A549 (cell line): Measurements from ENCODE around the gene PRDM11.

Experiments
- FOSB ChIP-seq: fragments of 250-450 bp; sonication (Bioruptor Pico); IDR thresholded peaks from 2 replicates; pipeline ENCODE4 v1.5.0; 2020; ENCODE audit warnings: mild to moderate bottlenecking, moderate library complexity
- FOXS1 ChIP-seq: fragments of 250-450 bp; sonication (Bioruptor Pico); IDR thresholded peaks from 2 replicates; pipeline ENCODE4 v1.5.0; 2020; ENCODE audit warnings: mild to moderate bottlenecking, moderate library complexity
- KDM1A ChIP-seq: fragments of 200-600 bp; sonication (generic); IDR thresholded peaks from 2 replicates; pipeline ENCODE4 v1.6.1; 2016; ENCODE audit warnings: low read depth, mild to moderate bottlenecking
- MAX ChIP-seq: IDR thresholded peaks from 2 replicates; pipeline ENCODE4 v1.6.1; 2012
- MAZ ChIP-seq: fragments of 150-350 bp; IDR thresholded peaks from 2 replicates; pipeline ENCODE4 v1.6.1; 2014; ENCODE audit warnings: antibody characterized with exemption, low read depth, low read length, borderline replicate concordance
- MYC ChIP-seq: IDR thresholded peaks from 2 replicates; pipeline ENCODE4 v1.6.1; 2012; ENCODE audit warnings: mild to moderate bottlenecking, inconsistent platforms, low read length, improper control_type of control experiment, borderline replicate concordance
- PBX3 ChIP-seq: IDR thresholded peaks from 2 replicates; pipeline ENCODE4 v1.6.1; 2012
- POLR2A ChIP-seq: IDR thresholded peaks from 2 replicates; pipeline ENCODE4 v1.6.1; 2012; ENCODE audit warnings: mild to moderate bottlenecking, low read length
- RARB ChIP-seq: fragments of 250-450 bp; sonication (Bioruptor Pico); IDR thresholded peaks from 2 replicates; pipeline ENCODE4 v1.8.0; 2021; ENCODE audit warnings: mild to moderate bottlenecking, moderate library complexity
- RFX5 ChIP-seq: fragments of 450-650 bp; IDR thresholded peaks from 2 replicates; pipeline ENCODE4 v1.7.1; 2014; ENCODE audit warnings: antibody characterized with exemption, mild to moderate bottlenecking, moderate library complexity
- SREBF2 ChIP-seq: fragments of 450-650 bp; IDR thresholded peaks from 2 replicates; pipeline ENCODE4 v1.6.1; 2014; ENCODE audit warnings: mild to moderate bottlenecking, moderate library complexity
- TF ChIP-seq, protein P1 (sequence below): fragments of >200 bp; sonication (Bioruptor Twin); formaldehyde crosslinking; IDR thresholded peaks from 3 replicates; pipeline ENCODE4 v1.5.1; 2016

GRCh38 chr11:45163956-45164575 is 17.6 kb downstream of the PRDM11 start:
- no peak for TF ChIP-seq PBX3
- TF ChIP-seq KDM1A = no peak
- TF ChIP-seq, protein P1, sequence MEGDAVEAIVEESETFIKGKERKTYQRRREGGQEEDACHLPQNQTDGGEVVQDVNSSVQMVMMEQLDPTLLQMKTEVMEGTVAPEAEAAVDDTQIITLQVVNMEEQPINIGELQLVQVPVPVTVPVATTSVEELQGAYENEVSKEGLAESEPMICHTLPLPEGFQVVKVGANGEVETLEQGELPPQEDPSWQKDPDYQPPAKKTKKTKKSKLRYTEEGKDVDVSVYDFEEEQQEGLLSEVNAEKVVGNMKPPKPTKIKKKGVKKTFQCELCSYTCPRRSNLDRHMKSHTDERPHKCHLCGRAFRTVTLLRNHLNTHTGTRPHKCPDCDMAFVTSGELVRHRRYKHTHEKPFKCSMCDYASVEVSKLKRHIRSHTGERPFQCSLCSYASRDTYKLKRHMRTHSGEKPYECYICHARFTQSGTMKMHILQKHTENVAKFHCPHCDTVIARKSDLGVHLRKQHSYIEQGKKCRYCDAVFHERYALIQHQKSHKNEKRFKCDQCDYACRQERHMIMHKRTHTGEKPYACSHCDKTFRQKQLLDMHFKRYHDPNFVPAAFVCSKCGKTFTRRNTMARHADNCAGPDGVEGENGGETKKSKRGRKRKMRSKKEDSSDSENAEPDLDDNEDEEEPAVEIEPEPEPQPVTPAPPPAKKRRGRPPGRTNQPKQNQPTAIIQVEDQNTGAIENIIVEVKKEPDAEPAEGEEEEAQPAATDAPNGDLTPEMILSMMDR = no peak
- no peak for TF ChIP-seq FOXS1 (CRISPR knock-in tag)
- no peak for TF ChIP-seq RARB (CRISPR knock-in tag)
- TF ChIP-seq POLR2A = no peak
- TF ChIP-seq SREBF2 = no peak
- no peak for TF ChIP-seq FOSB
- TF ChIP-seq MAX = no peak
- no peak for TF ChIP-seq RFX5
- TF ChIP-seq MAZ = no peak
- no peak for TF ChIP-seq MYC
